HG02981 (cell line): ENCODE measurements around the gene CTBP2.

Experiments
- ATAC-seq: cut with Tn5 transposase; IDR thresholded peaks from one replicate; pipeline ENCODE4 v1.9.1; 2021; ENCODE audit warnings: mild to moderate bottlenecking, moderate library complexity; ENCODE audit not compliant: unreplicated experiment

CTBP2 gene

DNA sequence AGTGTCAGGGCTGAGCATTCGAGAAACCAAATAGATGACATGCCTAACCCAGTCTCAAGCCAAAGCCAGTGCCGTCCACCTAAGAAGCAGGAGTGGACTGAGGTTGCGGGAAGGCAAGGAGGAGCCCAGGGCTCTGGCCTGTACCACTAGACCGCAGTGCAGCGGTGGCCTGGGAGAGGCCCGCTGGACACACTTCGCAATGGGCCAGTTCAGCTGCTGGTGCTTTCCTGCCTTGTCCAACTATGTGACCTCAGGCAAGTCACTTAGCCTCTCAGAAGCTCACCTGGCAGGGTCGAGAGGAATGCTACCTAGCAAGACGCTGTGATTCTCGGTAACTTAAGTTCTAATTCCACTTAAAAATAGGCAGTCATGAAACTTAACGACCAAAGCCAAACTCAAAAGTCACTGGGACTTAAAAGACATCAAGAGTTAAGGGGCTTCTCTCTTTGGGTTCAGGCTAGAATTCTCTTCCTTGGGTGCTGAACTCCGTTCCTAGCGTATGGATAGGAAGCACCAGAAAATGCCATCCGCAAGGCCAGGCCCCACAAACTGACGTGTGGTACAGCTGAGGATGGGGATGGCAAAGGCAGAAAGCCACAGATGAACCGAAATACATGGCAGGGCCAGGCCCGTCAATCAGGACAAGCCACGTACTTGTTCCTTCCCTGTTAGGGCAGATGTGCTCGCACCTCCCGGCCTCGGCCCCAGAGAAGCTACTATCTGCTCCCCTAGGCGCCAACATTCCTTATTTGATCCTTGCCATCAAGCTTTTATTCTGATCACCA lies 34.2 kb downstream of the CTBP2 start:
- ATAC-seq: no peak

DNA sequence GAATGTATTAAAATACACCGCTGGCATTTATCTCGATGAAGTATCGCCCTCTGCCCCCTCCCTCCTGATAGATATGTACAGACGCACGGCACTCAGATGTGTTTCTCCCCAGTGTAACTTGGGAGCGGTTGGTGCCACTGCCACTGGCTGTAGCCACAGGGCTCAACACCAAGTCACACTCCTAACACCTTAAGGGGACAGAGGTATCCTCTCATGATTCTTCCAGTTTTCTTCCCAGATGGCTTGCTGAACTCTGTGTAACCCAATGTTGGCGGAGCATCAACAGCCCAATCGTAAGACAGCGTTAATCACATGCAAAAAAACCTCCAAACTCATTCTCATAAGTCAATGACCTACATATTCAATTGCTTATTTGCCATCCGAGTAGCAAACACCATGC lies 35.5 kb downstream of the CTBP2 start:
- ATAC-seq: no peak

DNA sequence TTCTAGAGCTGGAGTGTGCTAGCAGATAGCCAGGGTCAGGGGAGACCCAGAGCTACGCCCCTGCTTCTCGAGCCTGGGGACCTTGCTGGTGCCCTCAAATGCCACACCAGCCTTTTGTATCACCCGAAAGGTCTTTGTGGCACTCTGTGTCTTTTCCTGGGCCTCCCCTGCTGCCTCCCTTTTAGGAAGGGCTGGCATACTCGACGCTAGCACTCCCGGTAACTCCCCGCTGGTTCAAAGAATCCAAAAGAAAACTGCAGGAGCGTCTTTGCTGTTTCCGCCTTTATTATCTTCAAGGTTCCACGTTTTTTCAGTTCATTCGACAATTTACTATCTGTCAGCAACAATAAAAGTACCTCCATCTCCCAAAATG lies 36.3 kb downstream of the CTBP2 start:
- no peak for ATAC-seq

DNA sequence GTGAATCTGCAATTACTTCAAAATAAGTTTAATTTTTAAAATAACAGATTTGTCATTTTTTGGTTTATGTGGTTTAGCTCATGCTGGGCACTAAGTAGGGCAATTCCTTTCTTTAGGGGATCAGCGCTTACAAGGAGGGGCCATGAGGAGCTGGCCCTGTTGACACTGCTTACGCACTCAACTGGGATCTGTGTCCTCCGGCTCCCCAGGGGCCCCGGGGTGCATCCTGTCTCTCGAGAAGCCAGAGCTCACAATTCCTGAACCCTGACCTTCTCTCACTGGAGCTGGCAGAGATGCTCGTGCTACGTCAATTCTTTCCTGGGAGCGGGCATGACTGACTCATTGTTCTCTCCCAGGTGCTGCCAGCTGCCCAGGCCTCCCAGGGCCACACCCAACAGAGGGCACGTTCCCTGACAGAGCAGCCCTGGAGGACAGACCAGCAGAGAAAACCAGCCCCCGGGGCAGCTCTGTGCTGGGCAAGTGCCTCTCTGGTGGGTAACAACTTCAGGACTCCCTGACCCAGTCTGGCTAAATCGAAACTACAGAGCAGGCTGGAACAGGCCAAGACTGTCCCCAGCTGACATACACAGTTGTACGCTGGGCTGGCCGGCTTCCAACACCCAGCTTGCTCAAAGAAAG lies 36.8 kb downstream of the CTBP2 start:
- no peak for ATAC-seq

DNA sequence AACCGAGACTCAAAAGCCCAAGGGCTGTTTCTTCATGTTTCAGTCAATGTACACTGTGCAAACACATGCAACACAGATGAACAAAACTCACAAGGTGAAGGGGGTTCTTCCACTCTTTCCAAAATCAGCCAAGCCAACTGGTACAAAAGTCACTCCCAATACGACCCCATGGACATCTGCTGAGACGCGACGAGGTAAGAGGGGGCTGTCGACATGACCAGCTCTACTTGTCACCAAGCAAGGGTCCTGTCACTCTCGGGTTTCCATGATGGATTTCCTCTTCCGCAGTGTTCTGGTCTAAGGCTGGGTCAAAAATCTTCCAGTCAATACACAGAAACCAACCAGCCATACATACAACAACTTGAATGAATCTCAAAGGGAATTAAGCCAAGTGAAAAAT lies 37.8 kb downstream of the CTBP2 start:
- ATAC-seq: no peak

DNA sequence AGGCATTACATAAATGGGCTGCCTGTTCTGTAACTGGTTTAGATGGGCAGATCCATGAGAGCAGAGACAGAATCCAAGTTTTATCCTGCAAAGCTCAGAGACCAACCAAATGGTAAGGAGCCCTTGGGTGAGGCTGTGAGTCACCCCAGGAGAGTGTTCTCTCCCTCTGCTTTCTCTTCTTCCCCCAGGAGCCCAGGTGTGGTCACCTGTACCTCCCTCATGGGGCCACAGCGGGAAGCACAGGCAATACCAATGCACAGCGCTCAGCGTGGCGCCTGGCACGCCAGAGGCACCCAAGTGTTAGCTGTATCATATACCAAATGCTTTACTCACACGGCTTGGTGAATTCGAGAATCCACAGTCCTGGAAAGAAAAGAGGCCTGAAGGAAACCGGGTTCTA lies 39.4 kb downstream of the CTBP2 start:
- ATAC-seq: no peak

DNA sequence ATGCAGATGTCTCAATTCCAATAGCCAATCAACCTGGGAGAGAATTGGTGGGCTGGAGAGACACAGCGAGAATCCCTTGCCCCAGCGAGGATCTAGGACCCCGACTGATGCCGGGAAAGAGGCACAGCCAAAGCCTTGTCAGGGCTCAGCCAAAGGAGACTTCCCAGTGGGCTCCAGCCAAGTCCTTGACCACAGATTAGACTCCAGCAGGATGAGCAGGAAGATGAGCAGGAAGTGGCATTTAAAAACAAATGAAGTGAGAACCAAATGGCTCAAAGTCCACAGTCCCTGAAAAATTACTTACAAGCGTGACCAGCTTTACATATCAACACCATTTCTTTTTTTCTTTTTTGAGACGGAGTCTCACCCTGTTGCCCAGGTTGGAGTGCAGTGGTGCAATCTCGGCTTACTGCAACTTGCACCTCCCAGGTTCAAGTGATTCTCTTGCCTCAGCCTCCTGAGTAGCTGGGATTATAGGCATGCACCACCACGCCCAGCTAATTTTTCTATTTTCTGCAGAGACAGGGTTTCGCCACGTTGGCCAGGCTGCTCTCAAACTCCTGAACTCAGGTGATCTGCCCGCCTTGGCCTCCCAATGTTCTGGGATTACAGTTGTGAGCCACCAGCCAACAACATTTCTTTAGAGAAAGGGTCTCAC lies 40.2 kb downstream of the CTBP2 start:
- ATAC-seq: no peak

DNA sequence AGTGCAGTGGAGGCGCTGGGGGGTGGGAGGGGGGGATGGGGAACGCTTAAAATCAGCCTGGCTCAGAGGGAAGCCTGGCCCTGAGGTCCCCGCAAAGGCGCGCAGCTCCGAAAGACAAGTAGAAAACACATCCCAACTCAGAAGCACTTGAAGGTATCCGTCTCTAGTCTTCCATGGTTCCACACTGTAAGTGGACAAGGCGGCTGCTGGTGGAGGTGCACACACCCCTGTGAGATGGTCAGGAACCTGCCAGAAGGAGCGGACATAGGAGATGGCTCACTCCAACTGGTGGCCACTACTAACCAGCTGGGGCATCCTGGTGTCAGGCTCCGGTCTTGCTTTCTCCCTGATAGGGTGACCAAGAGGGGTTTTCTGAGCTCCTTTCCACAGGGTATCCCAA lies 41.7 kb downstream of the CTBP2 start:
- ATAC-seq: no peak

DNA sequence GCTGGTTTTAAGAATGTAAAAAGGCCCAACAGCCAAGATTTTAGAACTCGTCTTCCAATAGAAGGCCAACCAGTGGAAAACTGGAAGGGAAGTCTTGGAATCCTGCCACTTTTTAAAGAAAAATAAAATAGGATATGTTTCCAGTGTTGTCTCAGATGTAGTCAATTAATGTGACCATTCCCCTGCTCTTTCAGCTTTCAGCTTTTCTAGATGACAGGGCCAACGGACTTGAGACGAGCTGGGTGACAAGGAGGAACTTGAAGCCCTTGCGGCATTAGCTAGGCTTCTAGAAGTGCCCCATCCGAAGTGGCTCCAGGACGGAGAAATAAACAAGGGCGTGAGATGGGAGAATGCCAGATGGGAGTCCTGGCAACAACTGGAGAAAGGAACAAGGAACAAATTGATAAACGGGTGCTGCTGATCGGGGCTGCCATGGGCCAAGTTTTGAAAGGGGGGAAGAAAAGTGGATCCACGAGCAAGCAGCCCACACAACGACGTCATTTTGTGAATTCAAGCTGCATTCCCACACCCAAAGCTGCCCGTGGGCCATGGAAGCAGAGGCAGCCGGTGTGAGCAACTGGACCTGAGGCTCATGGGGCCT lies 42.3 kb downstream of the CTBP2 start:
- no peak for ATAC-seq

DNA sequence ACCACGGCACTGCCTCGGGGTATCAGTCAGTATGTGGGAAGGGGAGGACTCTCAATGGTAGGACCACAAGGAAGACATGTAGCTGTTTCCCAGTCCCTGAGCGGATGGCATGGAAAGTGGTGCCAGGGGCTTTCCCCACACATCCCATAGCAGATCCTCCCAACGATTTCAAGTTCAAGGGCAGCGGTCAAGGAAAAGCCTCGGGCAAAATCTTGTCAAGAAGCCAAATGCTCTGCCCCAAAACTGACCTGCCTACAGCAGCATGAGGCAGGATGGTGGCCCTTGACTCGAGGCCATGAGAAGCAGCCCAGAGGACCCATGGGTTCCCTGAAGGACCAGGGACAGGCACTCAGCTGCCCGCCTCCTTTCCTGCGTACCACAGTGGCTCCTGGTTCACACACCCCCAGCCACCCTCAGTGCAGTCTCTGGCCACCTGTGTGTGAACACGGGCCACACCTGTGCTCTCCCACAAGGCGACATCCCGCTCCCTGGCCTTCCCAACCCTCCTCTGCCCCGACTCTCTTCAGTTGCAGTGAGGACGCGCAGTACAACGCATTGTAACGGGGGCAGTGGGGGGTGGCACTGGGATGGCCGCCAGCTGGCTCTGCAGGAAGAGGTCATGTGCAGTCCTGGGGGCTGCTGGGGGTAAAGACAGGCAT lies 43.6 kb downstream of the CTBP2 start:
- ATAC-seq: no peak

DNA sequence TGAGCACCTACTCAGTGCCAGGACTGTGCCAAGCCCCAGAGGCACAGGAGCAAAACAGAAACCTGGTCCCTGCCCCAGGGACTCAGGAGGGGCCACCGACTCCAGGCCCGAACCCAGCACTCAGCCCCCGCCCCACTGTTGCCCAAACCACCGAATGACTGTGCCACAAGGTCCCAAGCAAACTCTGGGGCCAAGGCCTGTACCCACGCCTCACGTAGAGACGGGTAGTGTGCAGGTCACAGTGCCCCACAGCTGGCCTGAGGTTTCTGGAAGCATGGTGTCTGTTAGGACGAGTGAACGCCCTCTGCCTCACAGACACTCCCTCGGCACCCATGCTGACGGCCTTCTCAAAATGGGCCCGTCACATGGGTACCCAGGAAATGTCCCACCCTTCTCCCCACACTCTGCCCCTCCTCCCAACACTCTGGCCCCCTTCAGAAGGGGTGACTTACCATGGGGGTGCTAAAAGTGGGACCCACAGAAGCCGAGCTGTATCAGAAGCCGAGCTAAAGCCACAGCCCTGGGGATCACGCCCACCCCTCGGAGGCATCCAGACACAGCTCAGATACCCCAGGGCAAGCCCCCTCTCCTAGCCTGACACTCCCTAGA lies 44.2 kb downstream of the CTBP2 start:
- ATAC-seq: no peak

DNA sequence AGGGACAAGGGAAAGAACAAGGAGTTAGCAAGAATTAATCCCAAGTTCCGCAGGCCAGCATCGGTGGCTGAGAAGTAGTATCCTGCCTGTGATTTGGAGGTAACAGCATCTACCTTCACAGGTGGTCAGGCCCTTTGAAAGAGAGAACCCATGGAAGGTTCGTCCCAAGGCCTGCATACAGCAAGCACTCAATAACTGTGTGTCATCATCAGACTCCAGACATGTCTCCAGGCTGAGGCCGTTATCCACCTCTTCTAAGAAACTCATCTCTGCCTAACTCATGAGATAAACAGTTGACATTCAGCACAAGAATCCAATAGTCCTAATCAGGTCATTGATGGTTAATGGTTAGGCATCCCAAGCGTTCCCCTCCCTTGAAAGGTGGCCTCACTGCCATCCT lies 45.0 kb downstream of the CTBP2 start:
- ATAC-seq: no peak

DNA sequence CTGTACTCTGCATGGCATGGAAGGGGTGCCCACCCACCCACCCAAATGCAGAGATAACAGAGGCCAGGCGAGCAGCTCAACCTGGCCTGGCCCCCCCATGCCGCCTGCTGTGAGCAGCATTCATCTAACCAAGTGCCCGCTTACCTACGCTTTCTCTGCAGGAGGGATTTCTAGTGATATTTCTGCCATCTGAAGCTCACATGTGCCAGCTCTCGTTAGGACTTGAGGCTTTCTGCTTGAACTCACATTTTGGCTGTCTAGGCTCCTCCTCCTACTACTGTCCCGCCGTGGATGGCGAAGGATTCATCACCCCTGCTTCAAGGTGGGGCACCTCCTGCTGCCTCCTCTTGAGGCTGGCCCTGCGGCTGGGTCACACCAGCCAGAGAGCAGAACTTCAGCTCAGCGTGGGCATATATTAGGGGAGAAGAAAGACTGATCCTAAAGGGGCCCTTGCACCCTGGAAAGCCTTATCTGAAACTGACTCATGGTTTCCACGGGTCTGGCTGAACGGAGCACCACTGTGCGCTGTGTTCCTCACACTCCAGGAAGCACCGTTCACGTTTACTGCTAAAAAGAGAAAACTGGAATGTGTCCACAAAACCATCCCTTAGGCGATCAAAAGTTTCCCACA lies 45.5 kb downstream of the CTBP2 start:
- no peak for ATAC-seq

DNA sequence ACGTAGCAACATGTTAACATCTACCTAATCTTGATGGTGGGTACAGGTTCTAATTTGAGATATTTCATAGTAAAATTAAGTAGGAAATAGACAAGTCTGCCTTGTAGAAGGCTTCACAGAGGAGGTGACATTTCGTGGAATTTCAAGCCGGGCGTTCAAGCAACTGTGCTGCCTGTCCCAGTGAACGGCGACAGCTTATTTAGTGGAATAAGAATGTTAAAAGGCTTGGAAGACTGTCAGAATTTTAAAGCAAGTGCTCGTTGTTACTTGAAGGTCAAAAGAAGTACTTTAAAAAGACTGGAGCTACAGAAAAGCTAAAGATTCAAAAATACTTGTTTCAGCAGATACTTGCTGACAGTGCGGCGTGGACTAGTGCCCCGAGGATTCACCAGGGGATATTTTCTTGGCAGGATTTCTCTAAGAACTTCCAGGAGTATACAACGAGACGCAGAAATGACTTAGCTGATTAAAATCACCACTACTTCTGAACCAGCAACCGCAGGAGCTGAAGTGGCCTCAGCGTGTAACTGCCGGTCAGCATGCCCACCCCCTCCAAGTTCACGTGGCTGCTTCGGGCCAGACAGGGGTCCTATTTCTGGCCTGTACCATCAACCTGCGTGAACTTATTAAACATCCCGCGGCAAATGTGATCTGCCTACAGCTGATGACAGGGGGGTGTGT lies 46.5 kb downstream of the CTBP2 start:
- ATAC-seq: no peak

DNA sequence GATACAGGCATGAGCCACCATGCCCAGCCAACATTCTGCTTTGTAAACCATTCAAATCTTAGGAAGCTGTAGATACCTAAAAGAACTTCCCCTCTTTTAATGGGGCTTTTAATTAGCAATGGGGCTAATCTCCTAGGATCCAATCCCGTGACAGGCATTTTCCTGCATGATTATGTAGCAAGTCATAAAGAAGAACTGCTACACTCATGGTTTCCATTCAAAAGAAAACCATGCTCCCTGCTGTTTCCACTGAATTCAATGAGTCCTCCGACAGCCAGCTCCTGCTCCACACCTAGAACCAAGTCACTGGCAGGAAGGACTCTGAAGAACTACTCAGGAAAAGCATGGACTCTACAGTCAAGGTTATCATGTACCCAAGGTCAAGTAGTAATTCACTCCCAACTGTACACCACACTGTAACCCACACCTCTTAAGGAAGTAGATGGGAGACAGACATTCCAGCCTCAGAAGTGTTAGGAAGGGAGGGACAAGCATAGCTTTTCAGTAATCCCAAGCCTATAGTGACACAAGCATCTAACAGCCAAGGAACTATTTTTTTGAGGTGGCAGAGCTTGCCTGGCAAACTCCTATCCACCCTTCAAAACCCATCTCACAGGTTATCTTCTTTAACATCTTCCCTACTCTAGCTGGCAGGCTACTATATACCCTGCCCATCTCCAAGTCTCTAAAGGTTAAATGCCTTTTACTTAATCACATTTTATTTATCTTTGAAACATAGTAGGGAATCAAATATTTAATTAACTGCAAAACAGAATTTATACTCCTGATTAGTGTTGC lies 47.5 kb downstream of the CTBP2 start:
- ATAC-seq: no peak

DNA sequence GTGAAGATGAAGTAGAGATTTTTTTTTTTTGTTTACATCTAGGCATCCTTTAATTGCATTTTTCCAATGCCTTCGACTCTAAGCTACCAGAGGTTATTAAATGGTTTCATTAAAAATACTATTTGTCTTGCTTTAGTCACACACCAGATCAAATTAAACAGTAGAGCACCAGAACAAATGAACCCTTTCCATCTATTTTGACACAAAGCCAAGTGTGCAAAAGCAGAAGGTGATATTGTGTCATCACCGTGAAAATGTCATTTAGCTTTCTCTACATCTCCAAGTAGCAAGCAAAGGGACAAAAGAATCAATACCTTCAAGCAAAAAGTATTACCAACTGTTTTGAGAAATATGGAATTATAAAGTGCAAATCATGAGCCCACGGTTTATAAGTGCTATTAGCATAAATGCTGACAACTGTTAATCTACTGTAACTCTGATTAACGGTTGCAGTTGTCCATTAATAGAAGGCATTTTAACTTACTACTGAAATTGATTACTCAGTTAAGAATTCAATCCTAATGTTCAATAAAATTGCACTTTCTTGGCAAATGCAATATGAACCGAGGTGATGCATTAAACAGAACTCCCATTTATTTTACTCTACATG lies 49.1 kb downstream of the CTBP2 start:
- ATAC-seq: no peak

DNA sequence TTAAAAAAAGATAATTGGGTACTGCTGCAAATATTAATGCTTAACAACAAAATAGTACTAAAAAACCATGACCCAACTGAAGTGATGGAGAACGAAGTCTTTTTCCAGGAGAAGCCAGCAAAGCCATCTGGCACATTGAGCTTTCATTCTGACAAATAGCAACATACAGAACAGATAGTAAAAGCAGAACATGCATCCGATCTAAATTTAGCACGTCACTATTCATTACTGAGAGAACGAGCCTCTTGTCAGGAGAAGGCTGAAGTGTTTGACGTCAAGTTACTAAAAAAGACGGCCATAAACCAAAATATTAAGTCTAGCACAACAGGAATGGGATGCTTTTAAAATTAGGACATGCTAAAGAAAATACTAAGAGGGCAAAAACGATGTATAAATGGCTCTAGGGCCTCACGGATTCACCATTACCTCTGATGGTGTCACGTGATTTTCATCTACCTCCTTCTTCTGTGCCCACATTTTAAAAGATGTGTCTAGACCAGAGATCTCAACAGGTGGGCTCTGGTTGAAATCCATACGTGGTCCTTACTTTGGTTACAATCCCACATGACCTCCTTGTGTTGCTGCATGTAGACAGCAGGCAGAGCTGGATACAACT lies 52.3 kb downstream of the CTBP2 start:
- no peak for ATAC-seq
